GM23338 (cell line): ENCODE data around the gene GAREM1. TPM values are rescaled to one million over a fixed set of nuclear protein-coding genes. Genes with fewer than 3 reads are reported as not detected.

ENCODE experiments used
- ATAC-seq: fragments of 200-7000 bp; cut with Tn5 transposase; 3 replicates; pipeline ENCODE4 v1.9.1; 2020
- DNase-seq: peaks from one replicate; pipeline ENCODE4 v3.0.0-alpha.2; 2015; ENCODE audit warnings: low spot score
- H2AFZ ChIP-seq: fragments of 200-600 bp; sonication (generic); 2 replicates; pipeline ENCODE4 v1.8.0; 2016; ENCODE audit warnings: antibody characterized with exemption, mild to moderate bottlenecking, moderate library complexity
- H3F3A ChIP-seq: fragments of 200-600 bp; sonication (generic); replicated peaks from 2 replicates; pipeline ENCODE4 v1.8.0; 2017; ENCODE audit warnings: antibody characterized with exemption, mixed run types, low read depth
- H3K27ac ChIP-seq: fragments of 200-600 bp; sonication (generic); 2 replicates; pipeline ENCODE4 v1.6.1; 2016; ENCODE audit warnings: low read depth
- H3K27me3 ChIP-seq: fragments of 200-600 bp; sonication (generic); 2 replicates; pipeline ENCODE4 v1.8.0; 2016; ENCODE audit warnings: mild to moderate bottlenecking, mixed run types, moderate library complexity; ENCODE audit not compliant: insufficient read depth
- H3K36me3 ChIP-seq: fragments of 200-600 bp; sonication (generic); 2 replicates; pipeline ENCODE4 v1.8.0; 2016; ENCODE audit warnings: mild to moderate bottlenecking; ENCODE audit not compliant: insufficient read depth
- H3K4me1 ChIP-seq: fragments of 200-600 bp; sonication (generic); 2 replicates; pipeline ENCODE4 v1.8.0; 2016; ENCODE audit warnings: mild to moderate bottlenecking, moderate library complexity; ENCODE audit not compliant: insufficient read depth
- H3K4me2 ChIP-seq: fragments of 200-600 bp; sonication (generic); 2 replicates; pipeline ENCODE4 v1.7.1; 2017; ENCODE audit warnings: mixed run types
- H3K4me3 ChIP-seq: fragments of 200-600 bp; sonication (generic); 2 replicates; pipeline ENCODE4 v1.6.1; 2016; ENCODE audit warnings: mixed run types
- H3K79me2 ChIP-seq: fragments of 200-600 bp; sonication (generic); replicated peaks from 2 replicates; pipeline ENCODE4 v1.8.0; 2017; ENCODE audit warnings: mild to moderate bottlenecking; ENCODE audit not compliant: insufficient read depth
- H3K9me2 ChIP-seq: fragments of 200-600 bp; sonication (generic); 2 replicates; pipeline ENCODE4 v1.8.0; 2017; ENCODE audit not compliant: insufficient read depth
- H4K20me1 ChIP-seq: fragments of 200-600 bp; sonication (generic); replicated peaks from 2 replicates; pipeline ENCODE4 v1.8.0; 2017; ENCODE audit warnings: mild to moderate bottlenecking; ENCODE audit not compliant: insufficient read depth
- H3K27ac Mint-ChIP-seq: 2 replicates; pipeline ENCODE4 v1.8.0; 2020; ENCODE audit warnings: inconsistent platforms, mild to moderate bottlenecking, moderate library complexity, mixed read lengths
- H3K27me3 Mint-ChIP-seq: 3 replicates; pipeline ENCODE4 v1.8.0; 2022; ENCODE audit warnings: low read depth, mild to moderate bottlenecking, moderate library complexity, mixed read lengths, inconsistent platforms; ENCODE audit not compliant: insufficient read depth, poor library complexity
- H3K36me3 Mint-ChIP-seq: 3 replicates; pipeline ENCODE4 v1.8.0; 2021; ENCODE audit warnings: low read depth, mild to moderate bottlenecking, inconsistent platforms, moderate library complexity, mixed read lengths
- H3K4me1 Mint-ChIP-seq: 3 replicates; pipeline ENCODE4 v1.8.0; 2020; ENCODE audit warnings: mild to moderate bottlenecking, inconsistent platforms, mixed read lengths
- H3K4me3 Mint-ChIP-seq: 3 replicates; pipeline ENCODE4 v1.8.0; 2021; ENCODE audit warnings: moderate library complexity, mild to moderate bottlenecking, inconsistent platforms, mixed read lengths
- H3K9me3 Mint-ChIP-seq: 3 replicates; pipeline ENCODE4 v1.8.0; 2020; ENCODE audit warnings: moderate library complexity, mild to moderate bottlenecking, inconsistent platforms, mixed read lengths
- CREB1 ChIP-seq: fragments of 250-450 bp; sonication (Bioruptor Pico); IDR thresholded peaks from 2 replicates; pipeline ENCODE4 v1.5.0; 2020; ENCODE audit warnings: low read depth, mild to moderate bottlenecking, moderate library complexity
- CTCF ChIP-seq, 2 experiments: fragments of 200-600 bp in 1 of 2; sonication (generic) in 1 of 2; conservative IDR thresholded peaks; 2 replicates each; pipeline versions ENCODE4 v1.5.1 to v1.6.1; 2016 to 2017; ENCODE audit warnings: antibody characterized with exemption in 2 of 2, low read depth in 2 of 2, mild to moderate bottlenecking in 2 of 2, moderate library complexity in 1 of 2
- ETS1 ChIP-seq: IDR thresholded peaks from 2 replicates; pipeline ENCODE4 v1.6.1; 2016; ENCODE audit warnings: antibody characterized with exemption
- EZH2 ChIP-seq: fragments of 200-600 bp; sonication (generic); IDR thresholded peaks from one replicate; pipeline ENCODE4 v1.8.0; 2017; ENCODE audit warnings: antibody characterized with exemption, mild to moderate bottlenecking, low read depth; ENCODE audit not compliant: unreplicated experiment
- EZH2phosphoT487 ChIP-seq: fragments of 200-600 bp; sonication (generic); IDR thresholded peaks from one replicate; pipeline ENCODE4 v1.8.1; 2018; ENCODE audit warnings: antibody characterized with exemption; ENCODE audit not compliant: unreplicated experiment
- JUNB ChIP-seq: IDR thresholded peaks from one replicate; pipeline ENCODE4 v1.6.1; 2016; ENCODE audit warnings: antibody characterized with exemption; ENCODE audit not compliant: unreplicated experiment
- NANOG ChIP-seq: IDR thresholded peaks from 2 replicates; pipeline ENCODE4 v1.6.1; 2016; ENCODE audit warnings: antibody characterized with exemption, borderline replicate concordance
- POLR2AphosphoS5 ChIP-seq: IDR thresholded peaks from 2 replicates; pipeline ENCODE4 v1.6.1; 2016; ENCODE audit warnings: antibody characterized with exemption, low read depth
- REST ChIP-seq: IDR thresholded peaks from one replicate; pipeline ENCODE4 v1.6.1; 2018; ENCODE audit warnings: antibody characterized with exemption; ENCODE audit not compliant: unreplicated experiment
- STAT1 ChIP-seq: IDR thresholded peaks from one replicate; pipeline ENCODE4 v1.6.1; 2016; ENCODE audit warnings: antibody characterized with exemption; ENCODE audit not compliant: unreplicated experiment
- ZNF331 ChIP-seq: fragments of 250-450 bp; sonication (Bioruptor Pico); IDR thresholded peaks from 2 replicates; pipeline ENCODE4 v1.5.0; 2020; ENCODE audit warnings: low read depth, mild to moderate bottlenecking, moderate library complexity
- ZNF462 ChIP-seq: fragments of 250-450 bp; sonication (Bioruptor Pico); IDR thresholded peaks from 2 replicates; pipeline ENCODE4 v1.5.0; 2020; ENCODE audit warnings: mild to moderate bottlenecking, moderate library complexity
- polyA plus RNA-seq: library from polyadenylated mRNA; unstranded; fragments of >200 nt; fragmentation: Nextera tagmentation; extraction: Ambion mirVana; gene quantifications from 2 replicates; pipeline ENCODE4 v1.2.1, GENCODE V29; 2016
- total RNA-seq: library from RNA; depleted of rRNA; stranded (reverse); fragments of >200 nt; shearing (Covaris generic); gene quantifications from 2 replicates; pipeline ENCODE4 v1.2.3, GENCODE V29; 2014

The GAREM1 gene
- total and polyA plus RNA-seq, 2 experiments from 2014 or later, result 2.7 to 6.0 TPM

- H3K4me1 Mint-ChIP-seq, result no peaks in the 10 kb centered on the region
- 0 out of 2 replicates have a peak, but pooled peaks cover 3% of the 10 kb centered on the region for H3K9me2 ChIP-seq
- H3K4me3 Mint-ChIP-seq, result no peak overlapping the region
- H3K79me2 ChIP-seq, result no peaks in the 10 kb centered on the region
- TF ChIP-seq CTCF (conservative IDR thresholded peaks at IDR 0.05; ENCODE audit: low read depth in 2 of 2), result no peak
- TF ChIP-seq REST, result no peak
- no peak for TF ChIP-seq ETS1
- no peak for TF ChIP-seq POLR2AphosphoS5
- TF ChIP-seq EZH2phosphoT487, result no peak
- TF ChIP-seq CREB1, result no peak
- no peak for TF ChIP-seq STAT1
- TF ChIP-seq EZH2, result no peak
- no peak for TF ChIP-seq JUNB
- no peak for TF ChIP-seq ZNF462 (CRISPR knock-in tag)
- no peak for TF ChIP-seq NANOG
- no peak for TF ChIP-seq ZNF331 (CRISPR knock-in tag)
- no peak for DNase-seq
- H3K9me3 Mint-ChIP-seq, result no peaks in the 10 kb centered on the region
- H3K27ac Mint-ChIP-seq, result no peak overlapping the region
- no peaks in the 10 kb centered on the region for H3K4me1 ChIP-seq
- H3K36me3 Mint-ChIP-seq, result no peaks in the 10 kb centered on the region
- no peaks in the 10 kb centered on the region; the same call in 1 of the 2 replicates for H4K20me1 ChIP-seq
- H3K4me2 ChIP-seq, result no peak overlapping the region
- H3K27me3 Mint-ChIP-seq, result no peaks in the 10 kb centered on the region
- no peak overlapping the region for H3K27ac ChIP-seq
- H3K4me3 ChIP-seq, result no peak overlapping the region
- ATAC-seq, result no peak
- no peaks in the 10 kb centered on the region for H3K27me3 ChIP-seq
- H3F3A ChIP-seq, result no peaks in the 10 kb centered on the region
- no peak overlapping the region for H2AFZ ChIP-seq
- H3K36me3 ChIP-seq, result no peaks in the 10 kb centered on the region
Measured at GRCh38 chr18:32310101-32310500, 160.6 kb downstream of the GAREM1 start.
